NB4 (cell line): Measurements from ENCODE around the gene GATA3.

Source experiments
- MYC ChIP-seq: IDR thresholded peaks from 2 replicates; pipeline ENCODE4 v1.6.1; 2011; ENCODE audit warnings: low read depth, low read length
- POLR2A ChIP-seq: IDR thresholded peaks from 2 replicates; pipeline ENCODE4 v1.6.1; 2011; ENCODE audit warnings: mild to moderate bottlenecking; ENCODE audit not compliant: insufficient read length; ENCODE audit errors: extremely low read depth
- TF ChIP-seq, protein P1 (sequence below): IDR thresholded peaks from one replicate; pipeline ENCODE4 v1.5.1; 2012; ENCODE audit warnings: low read depth, low read length
- TF ChIP-seq, protein P2 (sequence below): IDR thresholded peaks from 2 replicates; pipeline ENCODE4 v1.6.1; 2011; ENCODE audit warnings: low read depth, low read length

DNA sequence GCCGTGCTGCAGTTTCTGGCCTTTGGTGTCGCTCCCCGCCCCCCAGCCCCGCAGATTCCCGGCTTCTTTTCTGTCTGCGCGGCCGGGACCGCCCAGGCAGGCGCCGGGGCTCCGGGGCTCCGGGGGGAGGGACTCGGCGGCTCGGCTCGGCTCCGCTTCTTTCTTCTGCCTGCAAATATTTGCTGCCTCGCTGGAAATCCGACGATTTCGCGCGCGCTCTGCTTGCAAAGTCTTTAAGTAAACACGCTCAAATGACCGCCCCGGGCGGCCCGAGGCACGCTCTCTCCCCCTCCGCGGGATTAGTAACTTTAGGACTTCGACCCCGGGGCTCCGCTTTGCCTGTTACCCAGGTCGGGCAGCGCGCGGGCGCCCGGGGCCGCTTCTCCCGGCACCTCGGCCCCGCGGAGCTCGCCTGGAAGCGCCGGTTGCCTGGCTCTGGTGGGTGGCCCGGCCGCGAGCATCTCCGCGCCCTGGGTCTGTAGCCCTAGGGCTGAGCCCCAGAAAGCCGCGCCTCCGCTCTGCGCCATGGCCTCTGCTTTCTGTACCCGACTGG lies 3.9 kb upstream of the GATA3 start:
- TF ChIP-seq POLR2A (no peak), MYC (no peak)
- TF ChIP-seq, protein P1, sequence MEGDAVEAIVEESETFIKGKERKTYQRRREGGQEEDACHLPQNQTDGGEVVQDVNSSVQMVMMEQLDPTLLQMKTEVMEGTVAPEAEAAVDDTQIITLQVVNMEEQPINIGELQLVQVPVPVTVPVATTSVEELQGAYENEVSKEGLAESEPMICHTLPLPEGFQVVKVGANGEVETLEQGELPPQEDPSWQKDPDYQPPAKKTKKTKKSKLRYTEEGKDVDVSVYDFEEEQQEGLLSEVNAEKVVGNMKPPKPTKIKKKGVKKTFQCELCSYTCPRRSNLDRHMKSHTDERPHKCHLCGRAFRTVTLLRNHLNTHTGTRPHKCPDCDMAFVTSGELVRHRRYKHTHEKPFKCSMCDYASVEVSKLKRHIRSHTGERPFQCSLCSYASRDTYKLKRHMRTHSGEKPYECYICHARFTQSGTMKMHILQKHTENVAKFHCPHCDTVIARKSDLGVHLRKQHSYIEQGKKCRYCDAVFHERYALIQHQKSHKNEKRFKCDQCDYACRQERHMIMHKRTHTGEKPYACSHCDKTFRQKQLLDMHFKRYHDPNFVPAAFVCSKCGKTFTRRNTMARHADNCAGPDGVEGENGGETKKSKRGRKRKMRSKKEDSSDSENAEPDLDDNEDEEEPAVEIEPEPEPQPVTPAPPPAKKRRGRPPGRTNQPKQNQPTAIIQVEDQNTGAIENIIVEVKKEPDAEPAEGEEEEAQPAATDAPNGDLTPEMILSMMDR, result no peak
- TF ChIP-seq, protein P2, sequence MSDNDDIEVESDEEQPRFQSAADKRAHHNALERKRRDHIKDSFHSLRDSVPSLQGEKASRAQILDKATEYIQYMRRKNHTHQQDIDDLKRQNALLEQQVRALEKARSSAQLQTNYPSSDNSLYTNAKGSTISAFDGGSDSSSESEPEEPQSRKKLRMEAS, result no peak
